SU-DHL-6 (cell line): ENCODE measurements around the gene FBXO44.

ENCODE experiments used
- EZH2phosphoT487 ChIP-seq: fragments of 200-600 bp; sonication (generic), shearing (Covaris generic); conservative IDR thresholded peaks from 2 replicates; pipeline ENCODE4 v1.6.1; 2018; ENCODE audit warnings: mild to moderate bottlenecking, antibody characterized with exemption, low read length, moderate library complexity, mixed read lengths
- TF ChIP-seq, protein P1 (sequence below): fragments of 200-600 bp; sonication (generic); IDR thresholded peaks from one replicate; pipeline ENCODE4 v1.5.1; 2017; ENCODE audit warnings: antibody characterized with exemption, mild to moderate bottlenecking, low read length, moderate library complexity; ENCODE audit not compliant: insufficient read depth, poor library complexity, severe bottlenecking

DNA sequence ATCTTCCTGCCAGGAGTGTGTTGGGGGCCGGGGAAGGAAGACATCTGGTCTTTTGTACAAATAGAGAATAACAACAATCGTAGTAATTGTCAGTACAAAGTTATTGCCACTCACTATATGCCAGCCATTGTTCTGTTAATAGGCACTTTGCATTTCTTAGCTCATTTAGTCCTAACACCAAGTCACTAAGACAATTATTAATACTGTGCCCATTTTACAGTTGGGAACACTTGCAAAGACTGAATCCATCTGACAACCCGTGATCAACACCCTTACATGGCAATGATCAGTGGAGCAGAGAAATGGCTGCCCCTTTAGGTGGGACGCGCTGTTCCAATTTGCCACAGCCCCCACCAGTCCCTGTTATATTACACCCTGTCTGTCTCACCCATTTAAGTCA is 33.8 kb upstream of the FBXO44 start:
- TF ChIP-seq, protein P1, sequence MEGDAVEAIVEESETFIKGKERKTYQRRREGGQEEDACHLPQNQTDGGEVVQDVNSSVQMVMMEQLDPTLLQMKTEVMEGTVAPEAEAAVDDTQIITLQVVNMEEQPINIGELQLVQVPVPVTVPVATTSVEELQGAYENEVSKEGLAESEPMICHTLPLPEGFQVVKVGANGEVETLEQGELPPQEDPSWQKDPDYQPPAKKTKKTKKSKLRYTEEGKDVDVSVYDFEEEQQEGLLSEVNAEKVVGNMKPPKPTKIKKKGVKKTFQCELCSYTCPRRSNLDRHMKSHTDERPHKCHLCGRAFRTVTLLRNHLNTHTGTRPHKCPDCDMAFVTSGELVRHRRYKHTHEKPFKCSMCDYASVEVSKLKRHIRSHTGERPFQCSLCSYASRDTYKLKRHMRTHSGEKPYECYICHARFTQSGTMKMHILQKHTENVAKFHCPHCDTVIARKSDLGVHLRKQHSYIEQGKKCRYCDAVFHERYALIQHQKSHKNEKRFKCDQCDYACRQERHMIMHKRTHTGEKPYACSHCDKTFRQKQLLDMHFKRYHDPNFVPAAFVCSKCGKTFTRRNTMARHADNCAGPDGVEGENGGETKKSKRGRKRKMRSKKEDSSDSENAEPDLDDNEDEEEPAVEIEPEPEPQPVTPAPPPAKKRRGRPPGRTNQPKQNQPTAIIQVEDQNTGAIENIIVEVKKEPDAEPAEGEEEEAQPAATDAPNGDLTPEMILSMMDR, result no peak
- no peak for TF ChIP-seq EZH2phosphoT487
